GM23338 (cell line): ENCODE data around the gene TFB1M. TPM values are rescaled to one million over a fixed set of nuclear protein-coding genes. Genes with fewer than 3 reads are reported as not detected.

Experiments used
- ATAC-seq: fragments of 200-7000 bp; cut with Tn5 transposase; 3 replicates; pipeline ENCODE4 v1.9.1; 2020
- DNase-seq: peaks from one replicate; pipeline ENCODE4 v3.0.0-alpha.2; 2015; ENCODE audit warnings: low spot score
- H2AFZ ChIP-seq: fragments of 200-600 bp; sonication (generic); 2 replicates; pipeline ENCODE4 v1.8.0; 2016; ENCODE audit warnings: antibody characterized with exemption, mild to moderate bottlenecking, moderate library complexity
- H3F3A ChIP-seq: fragments of 200-600 bp; sonication (generic); replicated peaks from 2 replicates; pipeline ENCODE4 v1.8.0; 2017; ENCODE audit warnings: antibody characterized with exemption, mixed run types, low read depth
- H3K27ac ChIP-seq: fragments of 200-600 bp; sonication (generic); 2 replicates; pipeline ENCODE4 v1.6.1; 2016; ENCODE audit warnings: low read depth
- H3K27me3 ChIP-seq: fragments of 200-600 bp; sonication (generic); 2 replicates; pipeline ENCODE4 v1.8.0; 2016; ENCODE audit warnings: mild to moderate bottlenecking, mixed run types, moderate library complexity; ENCODE audit not compliant: insufficient read depth
- H3K36me3 ChIP-seq: fragments of 200-600 bp; sonication (generic); 2 replicates; pipeline ENCODE4 v1.8.0; 2016; ENCODE audit warnings: mild to moderate bottlenecking; ENCODE audit not compliant: insufficient read depth
- H3K4me1 ChIP-seq: fragments of 200-600 bp; sonication (generic); 2 replicates; pipeline ENCODE4 v1.8.0; 2016; ENCODE audit warnings: mild to moderate bottlenecking, moderate library complexity; ENCODE audit not compliant: insufficient read depth
- H3K4me2 ChIP-seq: fragments of 200-600 bp; sonication (generic); 2 replicates; pipeline ENCODE4 v1.7.1; 2017; ENCODE audit warnings: mixed run types
- H3K4me3 ChIP-seq: fragments of 200-600 bp; sonication (generic); 2 replicates; pipeline ENCODE4 v1.6.1; 2016; ENCODE audit warnings: mixed run types
- H3K79me2 ChIP-seq: fragments of 200-600 bp; sonication (generic); replicated peaks from 2 replicates; pipeline ENCODE4 v1.8.0; 2017; ENCODE audit warnings: mild to moderate bottlenecking; ENCODE audit not compliant: insufficient read depth
- H3K9me2 ChIP-seq: fragments of 200-600 bp; sonication (generic); 2 replicates; pipeline ENCODE4 v1.8.0; 2017; ENCODE audit not compliant: insufficient read depth
- H4K20me1 ChIP-seq: fragments of 200-600 bp; sonication (generic); replicated peaks from 2 replicates; pipeline ENCODE4 v1.8.0; 2017; ENCODE audit warnings: mild to moderate bottlenecking; ENCODE audit not compliant: insufficient read depth
- H3K27ac Mint-ChIP-seq: 2 replicates; pipeline ENCODE4 v1.8.0; 2020; ENCODE audit warnings: inconsistent platforms, mild to moderate bottlenecking, moderate library complexity, mixed read lengths
- H3K27me3 Mint-ChIP-seq: 3 replicates; pipeline ENCODE4 v1.8.0; 2022; ENCODE audit warnings: low read depth, mild to moderate bottlenecking, moderate library complexity, mixed read lengths, inconsistent platforms; ENCODE audit not compliant: insufficient read depth, poor library complexity
- H3K36me3 Mint-ChIP-seq: 3 replicates; pipeline ENCODE4 v1.8.0; 2021; ENCODE audit warnings: low read depth, mild to moderate bottlenecking, inconsistent platforms, moderate library complexity, mixed read lengths
- H3K4me1 Mint-ChIP-seq: 3 replicates; pipeline ENCODE4 v1.8.0; 2020; ENCODE audit warnings: mild to moderate bottlenecking, inconsistent platforms, mixed read lengths
- H3K4me3 Mint-ChIP-seq: 3 replicates; pipeline ENCODE4 v1.8.0; 2021; ENCODE audit warnings: moderate library complexity, mild to moderate bottlenecking, inconsistent platforms, mixed read lengths
- H3K9me3 Mint-ChIP-seq: 3 replicates; pipeline ENCODE4 v1.8.0; 2020; ENCODE audit warnings: moderate library complexity, mild to moderate bottlenecking, inconsistent platforms, mixed read lengths
- CREB1 ChIP-seq: fragments of 250-450 bp; sonication (Bioruptor Pico); IDR thresholded peaks from 2 replicates; pipeline ENCODE4 v1.5.0; 2020; ENCODE audit warnings: low read depth, mild to moderate bottlenecking, moderate library complexity
- CTCF ChIP-seq, 2 experiments: fragments of 200-600 bp in 1 of 2; sonication (generic) in 1 of 2; conservative IDR thresholded peaks; 2 replicates each; pipeline versions ENCODE4 v1.5.1 to v1.6.1; 2016 to 2017; ENCODE audit warnings: antibody characterized with exemption in 2 of 2, low read depth in 2 of 2, mild to moderate bottlenecking in 2 of 2, moderate library complexity in 1 of 2
- ETS1 ChIP-seq: IDR thresholded peaks from 2 replicates; pipeline ENCODE4 v1.6.1; 2016; ENCODE audit warnings: antibody characterized with exemption
- EZH2phosphoT487 ChIP-seq: fragments of 200-600 bp; sonication (generic); IDR thresholded peaks from one replicate; pipeline ENCODE4 v1.8.1; 2018; ENCODE audit warnings: antibody characterized with exemption; ENCODE audit not compliant: unreplicated experiment
- POLR2AphosphoS5 ChIP-seq: IDR thresholded peaks from 2 replicates; pipeline ENCODE4 v1.6.1; 2016; ENCODE audit warnings: antibody characterized with exemption, low read depth
- STAT1 ChIP-seq: IDR thresholded peaks from one replicate; pipeline ENCODE4 v1.6.1; 2016; ENCODE audit warnings: antibody characterized with exemption; ENCODE audit not compliant: unreplicated experiment
- ZNF331 ChIP-seq: fragments of 250-450 bp; sonication (Bioruptor Pico); IDR thresholded peaks from 2 replicates; pipeline ENCODE4 v1.5.0; 2020; ENCODE audit warnings: low read depth, mild to moderate bottlenecking, moderate library complexity
- ZNF462 ChIP-seq: fragments of 250-450 bp; sonication (Bioruptor Pico); IDR thresholded peaks from 2 replicates; pipeline ENCODE4 v1.5.0; 2020; ENCODE audit warnings: mild to moderate bottlenecking, moderate library complexity
- polyA plus RNA-seq: library from polyadenylated mRNA; unstranded; fragments of >200 nt; fragmentation: Nextera tagmentation; extraction: Ambion mirVana; gene quantifications from 2 replicates; pipeline ENCODE4 v1.2.1, GENCODE V29; 2016
- total RNA-seq: library from RNA; depleted of rRNA; stranded (reverse); fragments of >200 nt; shearing (Covaris generic); gene quantifications from 2 replicates; pipeline ENCODE4 v1.2.3, GENCODE V29; 2014

TFB1M gene
- total and polyA plus RNA-seq, 2 experiments from 2014 or later: 51.1 to 66.9 TPM

GRCh38 chr6:155240905-155241600 is 73.2 kb downstream of the TFB1M start:
- H3K9me3 Mint-ChIP-seq: peaks cover 51% of the 10 kb centered on the region
- DNase-seq: no peak
- Histone ChIP-seq H3K79me2 (no peaks in the 10 kb centered on the region), H3K27ac (no peak overlapping the region), H3K4me1 (no peaks in the 10 kb centered on the region), H4K20me1 (no peaks in the 10 kb centered on the region), H2AFZ (no peak overlapping the region), H3K9me2 (0 out of 2 replicates have a peak, but pooled peaks cover 8% of the 10 kb centered on the region), H3K4me3 (no peak overlapping the region), H3K27me3 (no peaks in the 10 kb centered on the region), H3K4me2 (no peak overlapping the region), H3K36me3 (peaks cover 14% of the 10 kb centered on the region), H3F3A (no peaks in the 10 kb centered on the region)
- TF ChIP-seq STAT1 (no peak), ZNF331 (CRISPR knock-in tag) (no peak), CTCF (conservative IDR thresholded peaks at IDR 0.05; ENCODE audit: low read depth in 2 of 2) (no peak)
- no peak overlapping the region for H3K4me3 Mint-ChIP-seq
- peaks cover 86% of the 10 kb centered on the region for H3K36me3 Mint-ChIP-seq
- H3K27me3 Mint-ChIP-seq: peaks cover 5% of the 10 kb centered on the region
- no peak overlapping the region for H3K27ac Mint-ChIP-seq
- no peaks in the 10 kb centered on the region; the same call in 2 of the 3 replicates for H3K4me1 Mint-ChIP-seq
- ATAC-seq: no peak

GRCh38 chr6:155237613-155238012 is 76.7 kb downstream of the TFB1M start:
- Histone ChIP-seq H3K4me2 (no peak overlapping the region), H3K27ac (no peak overlapping the region), H3K36me3 (peaks cover 14% of the 10 kb centered on the region), H3K4me1 (peaks cover 6% of the 10 kb centered on the region; the same call in 1 of the 2 replicates), H3K4me3 (no peak overlapping the region), H3K9me2 (0 out of 2 replicates have a peak, but pooled peaks cover 8% of the 10 kb centered on the region), H3F3A (no peaks in the 10 kb centered on the region), H3K79me2 (no peaks in the 10 kb centered on the region), H3K27me3 (no peaks in the 10 kb centered on the region), H2AFZ (no peak overlapping the region), H4K20me1 (no peaks in the 10 kb centered on the region; the same call in 1 of the 2 replicates)
- Mint-ChIP-seq H3K4me1 (peaks cover 8% of the 10 kb centered on the region; the same call in 2 of the 3 replicates), H3K36me3 (peaks cover 66% of the 10 kb centered on the region), H3K27ac (no peak overlapping the region), H3K9me3 (peaks cover 53% of the 10 kb centered on the region), H3K27me3 (peaks cover 4% of the 10 kb centered on the region), H3K4me3 (no peak overlapping the region)
- no peak for ATAC-seq
- no peak for DNase-seq
- TF ChIP-seq POLR2AphosphoS5 (no peak), ZNF462 (no peak), ETS1 (no peak), CREB1 (CRISPR knock-in tag) (no peak), STAT1 (no peak), EZH2phosphoT487 (no peak)
